ENCODE data around the gene NDFIP1. TPM values are rescaled to one million over a fixed set of nuclear protein-coding genes. Genes with fewer than 3 reads are reported as not detected.

The NDFIP1 gene
- total RNA-seq, 4 donors from 2014 or later: 30.5 to 112 (median 93.0) TPM

GRCh38 chr5:142109331-142110045 is 909 bp downstream of the NDFIP1 start:
- Histone ChIP-seq H3K4me1 (peaks cover 0 to 21% (median 0%) of the 10 kb centered on the region in 4 donors), H3K27me3 (no peaks in the 10 kb centered on the region), H3K36me3 (no peaks in the 10 kb centered on the region), H3K4me3 (peak overlapping the region; percentile 86 to 99 (median 92)), H3K9me3 (no peaks in the 10 kb centered on the region), H3K27ac (peak overlapping the region; percentile 96 to 100 (median 98))
- peak in 1 of 3 donors; percentile 52 for DNase-seq
- no peak for TF ChIP-seq POLR2A (IDR thresholded peaks at IDR 0.05)
- no peak for TF ChIP-seq CTCF (IDR thresholded peaks at IDR 0.05)

GRCh38 chr5:142110046-142110531 is 1.5 kb downstream of the NDFIP1 start:
- Histone ChIP-seq H3K27me3 (no peaks in the 10 kb centered on the region), H3K27ac (peak overlapping the region; percentile 96 to 100 (median 98))
- no peak for DNase-seq

GRCh38 chr5:142110988-142111687 is 2.6 kb downstream of the NDFIP1 start:
- Histone ChIP-seq H3K9me3 (no peaks in the 10 kb centered on the region), H3K4me1 (peaks cover 0 to 21% (median 0%) of the 10 kb centered on the region in 4 donors), H3K27me3 (no peaks in the 10 kb centered on the region), H3K4me3 (peak overlapping the region in 1 of 4 donors; percentile 95), H3K36me3 (no peaks in the 10 kb centered on the region), H3K27ac (no peak overlapping the region)
- DNase-seq: no peak
- no peak for TF ChIP-seq CTCF (IDR thresholded peaks at IDR 0.05)
- no peak for TF ChIP-seq POLR2A (IDR thresholded peaks at IDR 0.05)

More at GRCh38 chr5:142110046-142110531, 1.5 kb downstream of the NDFIP1 start:
- TF ChIP-seq POLR2A (IDR thresholded peaks at IDR 0.05) (no peak), CTCF (IDR thresholded peaks at IDR 0.05) (peak in 1 of 6 experiments; percentile 22)
- Histone ChIP-seq H3K4me1 (peaks cover 0 to 21% (median 0%) of the 10 kb centered on the region in 4 donors), H3K4me3 (peak overlapping the region; percentile 86 to 99 (median 92)), H3K9me3 (no peaks in the 10 kb centered on the region), H3K36me3 (no peaks in the 10 kb centered on the region)

- no peak for TF ChIP-seq CTCF (IDR thresholded peaks at IDR 0.05)
- TF ChIP-seq POLR2A (IDR thresholded peaks at IDR 0.05): no peak
- DNase-seq: no peak
- no peaks in the 10 kb centered on the region for H3K9me3 ChIP-seq
- H3K27me3 ChIP-seq: no peaks in the 10 kb centered on the region
- no peak overlapping the region for H3K27ac ChIP-seq
- H3K4me1 ChIP-seq: peaks cover 0 to 31% (median 0%) of the 10 kb centered on the region in 4 donors
- no peaks in the 10 kb centered on the region for H3K36me3 ChIP-seq
- no peak overlapping the region for H3K4me3 ChIP-seq
Observed at GRCh38 chr5:142114687-142115086, 6.1 kb downstream of the NDFIP1 start.

GRCh38 chr5:142115937-142116614 is 7.5 kb downstream of the NDFIP1 start:
- no peak overlapping the region for H3K27ac ChIP-seq
- no peaks in the 10 kb centered on the region for H3K9me3 ChIP-seq
- TF ChIP-seq CTCF (IDR thresholded peaks at IDR 0.05) (no peak), POLR2A (IDR thresholded peaks at IDR 0.05) (no peak)
- H3K4me1 ChIP-seq: peaks cover 0 to 25% (median 0%) of the 10 kb centered on the region in 4 donors
- H3K27me3 ChIP-seq: no peaks in the 10 kb centered on the region
- peaks cover 0 to 6% (median 0%) of the 10 kb centered on the region in 3 donors for H3K36me3 ChIP-seq
- no peak overlapping the region for H3K4me3 ChIP-seq
- DNase-seq: no peak

Data from Peyer's patch (tissue), 4 donors.